NCI-H187 treated with DMSO at 0.1 percent for 48 hours (cell line): ENCODE measurements around the gene CHRNA4.

ENCODE experiments used
- DNase-seq: peaks from one replicate; lab custom pipeline; 2025; lab: John Stamatoyannopoulos, UW

CHRNA4 gene

GRCh38 chr20:63360850-63361518, at the start of gene CHRNA4:
Gene CHRNA4, minus strand, starts transcription at chr20:63361349. Its CDS starts 184 bp downstream, at chr20:63361165.
- no peak for DNase-seq

GRCh38 chr20:63409834-63410435, 48.8 kb upstream of the CHRNA4 start:
- DNase-seq = no peak

DNA sequence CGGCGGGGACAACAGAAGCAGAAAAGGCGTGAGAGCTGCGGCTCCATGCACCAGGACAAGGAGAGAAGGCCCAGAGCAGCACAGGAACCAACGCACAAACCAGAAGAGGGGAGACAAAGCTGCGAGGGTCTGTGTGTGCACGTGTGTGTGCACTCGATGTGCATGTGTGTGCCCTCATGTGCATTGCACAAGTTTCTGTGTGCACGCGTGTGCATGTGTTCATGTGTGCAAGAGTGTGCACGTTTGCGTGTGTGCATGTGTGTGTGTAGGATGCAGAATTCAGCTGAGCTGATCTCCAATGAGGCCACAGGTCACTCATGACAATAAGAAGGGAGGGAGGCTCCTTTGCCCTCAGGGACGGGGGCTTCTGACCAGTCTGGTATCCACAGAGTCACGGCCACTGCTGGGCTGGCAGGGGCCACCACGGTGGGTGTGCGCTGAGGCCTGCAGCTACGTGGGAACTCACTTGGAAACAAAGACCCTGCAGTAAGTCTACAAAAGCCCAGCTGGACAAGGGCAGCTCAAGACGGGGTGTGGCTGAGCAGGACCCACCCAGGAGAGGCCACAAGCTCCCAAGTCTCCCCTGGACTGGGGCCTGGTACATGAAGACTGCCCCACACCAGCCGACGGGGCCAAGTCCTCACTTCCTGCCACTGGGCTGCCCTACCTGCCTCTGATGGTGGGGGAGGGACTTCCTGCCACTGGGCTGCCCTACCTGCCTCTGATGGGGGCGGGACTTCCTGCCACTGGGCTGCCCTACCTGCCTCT, 48.1 kb upstream of the CHRNA4 start:
- no peak for DNase-seq

DNA sequence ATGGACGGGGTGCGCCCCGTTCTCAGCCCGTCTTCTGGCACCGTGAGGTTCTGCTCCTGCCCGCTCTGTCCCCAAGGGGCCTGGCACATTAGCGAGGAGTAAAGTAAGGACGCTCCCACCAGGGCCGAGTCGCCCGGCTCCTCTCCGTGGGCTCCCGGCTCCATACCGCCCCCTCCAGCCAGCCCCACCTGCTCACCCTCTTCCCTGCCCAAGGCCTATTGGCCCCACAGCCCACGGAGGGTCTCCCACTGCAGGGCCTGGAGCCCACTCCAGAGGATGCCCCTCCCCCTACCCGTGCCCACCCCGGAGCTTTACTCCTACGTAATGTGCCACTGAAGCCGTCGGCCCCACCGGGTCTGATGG, 47.5 kb upstream of the CHRNA4 start:
- no peak for DNase-seq

GRCh38 chr20:63407928-63408683, 47.0 kb upstream of the CHRNA4 start:
- DNase-seq = no peak

- no peak for DNase-seq
Measured at GRCh38 chr20:63406617-63407245, 45.6 kb upstream of the CHRNA4 start.

GRCh38 chr20:63406011-63406410, 44.9 kb upstream of the CHRNA4 start:
- no peak for DNase-seq

DNA sequence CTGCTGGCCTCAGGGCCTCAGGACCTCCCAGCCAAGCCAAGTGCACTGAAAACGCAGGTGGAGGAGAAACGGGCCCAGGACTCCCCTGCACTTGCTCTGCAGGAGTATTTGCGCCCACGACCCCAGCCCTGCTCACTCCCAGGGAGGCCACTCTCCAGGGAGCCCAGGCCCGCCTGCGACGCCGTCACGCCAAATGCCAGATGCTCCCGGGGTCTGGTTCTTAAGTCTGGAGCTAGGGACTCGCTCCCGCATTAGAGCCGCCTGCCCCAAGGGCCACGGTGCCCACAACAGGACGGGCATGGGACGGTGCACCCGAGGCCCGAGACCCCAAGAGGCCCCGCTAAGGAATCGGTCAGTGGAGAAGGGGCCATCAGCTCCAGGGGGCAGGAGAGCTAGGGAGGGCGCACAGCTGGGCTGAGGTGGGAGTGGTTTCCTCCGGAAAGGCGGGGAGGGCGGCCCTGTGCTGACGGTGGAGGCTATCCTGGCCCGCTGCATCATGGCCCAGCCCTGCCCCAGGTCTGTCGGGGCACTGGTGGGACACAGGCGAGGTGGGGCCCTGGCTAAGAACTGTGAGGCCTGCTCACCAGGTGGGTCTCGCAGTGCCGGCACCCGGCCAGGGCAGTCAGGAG, 44.1 kb upstream of the CHRNA4 start:
- no peak for DNase-seq

DNA sequence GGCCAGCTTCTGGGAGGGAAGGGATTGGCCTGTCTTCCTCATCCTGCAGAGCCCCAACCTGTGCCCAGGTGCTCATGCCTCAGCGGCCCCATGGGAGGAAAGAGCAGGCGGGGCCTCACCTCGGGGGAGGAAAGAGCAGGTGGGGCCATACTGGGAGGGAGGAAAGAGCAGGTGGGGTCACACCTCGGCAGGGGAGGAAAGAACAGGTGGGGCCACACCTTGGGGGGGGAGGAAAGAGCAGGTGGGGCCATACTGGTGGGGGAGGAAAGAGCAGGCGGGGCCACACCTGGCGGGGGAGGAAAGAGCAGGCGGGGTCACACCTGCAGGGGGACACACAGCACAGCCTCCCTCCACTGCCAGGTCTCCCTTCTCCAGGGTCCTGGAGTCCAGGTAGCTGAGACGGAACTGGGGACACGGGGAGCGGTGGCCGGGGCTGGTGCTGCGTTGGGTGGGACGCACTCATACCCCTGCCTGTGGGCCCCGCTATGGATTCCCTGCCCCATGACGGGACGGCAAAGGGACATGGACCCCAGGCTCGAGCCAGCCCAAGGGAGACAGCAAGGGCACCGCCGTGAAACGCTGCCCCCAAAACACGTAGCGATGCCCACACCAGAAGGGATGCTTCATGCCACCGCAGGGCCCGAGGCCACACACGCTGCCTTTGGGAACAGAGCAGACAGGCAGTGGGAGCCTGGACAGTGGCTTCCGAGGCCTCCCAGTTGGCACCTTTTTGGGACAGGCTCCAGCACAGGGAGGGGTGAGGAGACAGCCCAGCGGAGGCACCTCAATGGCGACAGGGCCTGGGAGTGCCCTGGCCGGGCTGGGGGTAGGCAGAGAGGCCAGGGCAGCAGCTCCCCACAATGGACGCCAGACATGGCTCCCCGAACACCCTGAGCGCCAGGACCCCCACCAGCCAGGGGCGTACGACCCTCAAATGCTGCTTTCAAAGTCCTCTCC, 43.3 kb upstream of the CHRNA4 start:
- peak; percentile 46 for DNase-seq

GRCh38 chr20:63403403-63404105, 42.4 kb upstream of the CHRNA4 start:
- DNase-seq = no peak

DNA sequence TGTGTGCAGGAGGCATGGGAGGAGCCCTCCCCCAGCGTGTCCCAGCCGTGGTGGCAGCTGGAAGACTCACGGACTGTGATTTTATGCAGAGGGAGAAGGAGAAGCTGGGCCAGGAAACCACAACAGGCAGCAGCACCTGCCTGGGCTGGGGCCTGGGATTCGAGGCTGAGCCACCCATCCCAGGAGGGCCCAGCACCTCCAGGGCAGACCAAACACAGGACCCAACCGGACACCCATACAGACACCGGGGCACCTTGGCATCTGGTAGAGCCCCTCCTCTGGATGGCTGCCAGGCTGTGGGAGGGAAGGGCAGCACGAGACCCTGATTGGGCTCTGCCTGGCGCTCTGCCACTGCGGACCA, 41.7 kb upstream of the CHRNA4 start:
- DNase-seq = peak; percentile 3

DNA sequence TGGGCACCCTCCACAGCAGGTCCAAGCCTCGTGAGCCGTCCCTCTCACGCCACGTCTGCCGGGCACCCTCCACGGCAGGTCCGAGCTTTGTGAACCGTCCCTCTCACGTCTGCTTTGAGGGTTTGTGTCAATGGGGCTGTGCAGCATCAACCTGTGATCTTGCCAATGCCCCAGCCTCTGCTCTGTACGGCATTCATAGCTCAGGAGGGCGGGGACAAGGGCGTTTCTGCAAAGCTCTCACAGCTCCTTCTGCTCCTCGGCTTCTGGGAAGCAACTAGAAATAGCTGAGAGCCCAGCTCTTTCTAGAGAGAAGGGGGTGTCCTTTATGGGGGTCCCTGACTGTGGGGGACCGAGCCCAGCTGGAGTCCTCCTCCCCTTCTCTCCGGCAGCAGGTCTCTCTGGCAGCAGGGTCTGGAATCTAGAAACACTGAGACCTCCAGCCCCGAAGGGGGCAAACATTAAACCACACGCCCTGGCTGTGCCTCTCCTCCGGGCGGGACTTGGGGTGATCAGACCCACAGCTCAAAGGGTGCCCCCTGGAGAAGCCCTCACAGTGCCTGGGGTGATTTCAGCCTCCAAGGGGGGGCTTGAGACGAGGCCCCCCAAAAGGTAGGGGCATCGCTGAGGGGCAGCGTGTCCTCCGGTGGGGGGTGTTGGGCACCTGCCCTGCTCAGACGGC, 41.2 kb upstream of the CHRNA4 start:
- DNase-seq = no peak

DNA sequence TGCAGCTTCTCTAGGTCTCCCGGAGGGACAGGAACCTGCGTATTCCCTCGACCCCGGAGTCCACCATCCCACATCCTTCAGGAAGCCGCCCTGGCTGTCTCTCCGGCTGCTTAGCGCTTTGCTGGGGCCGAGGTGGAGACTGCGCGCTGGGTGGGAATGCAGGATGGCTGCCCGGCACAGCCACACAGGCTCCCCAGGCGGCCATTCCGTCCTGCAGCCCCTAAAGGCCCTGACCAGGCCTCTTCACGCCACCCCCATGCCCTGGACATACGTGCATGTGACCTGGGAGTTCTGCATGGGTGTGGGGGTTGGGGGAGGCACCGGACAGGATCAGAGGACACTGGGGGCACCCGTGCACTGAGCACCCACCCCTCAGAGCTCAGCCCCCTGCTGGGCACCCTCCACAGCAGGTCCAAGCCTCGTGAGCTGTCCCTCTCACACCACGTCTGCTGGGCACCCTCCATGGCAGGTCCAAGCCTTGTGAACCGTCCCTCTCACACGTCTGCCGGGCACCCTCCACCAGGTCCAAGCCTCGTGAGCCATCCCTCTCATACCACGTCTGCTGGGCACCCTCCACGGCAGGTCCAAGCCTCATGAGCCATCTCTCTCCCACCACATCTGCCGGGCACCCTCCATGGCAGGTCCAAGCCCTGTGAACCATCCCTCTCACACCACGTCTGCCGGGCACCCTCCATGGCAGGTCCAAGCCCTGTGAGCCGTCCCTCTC, 40.4 kb upstream of the CHRNA4 start:
- no peak for DNase-seq

- DNase-seq = no peak
Measured at GRCh38 chr20:63400486-63401210, 39.5 kb upstream of the CHRNA4 start.

DNA sequence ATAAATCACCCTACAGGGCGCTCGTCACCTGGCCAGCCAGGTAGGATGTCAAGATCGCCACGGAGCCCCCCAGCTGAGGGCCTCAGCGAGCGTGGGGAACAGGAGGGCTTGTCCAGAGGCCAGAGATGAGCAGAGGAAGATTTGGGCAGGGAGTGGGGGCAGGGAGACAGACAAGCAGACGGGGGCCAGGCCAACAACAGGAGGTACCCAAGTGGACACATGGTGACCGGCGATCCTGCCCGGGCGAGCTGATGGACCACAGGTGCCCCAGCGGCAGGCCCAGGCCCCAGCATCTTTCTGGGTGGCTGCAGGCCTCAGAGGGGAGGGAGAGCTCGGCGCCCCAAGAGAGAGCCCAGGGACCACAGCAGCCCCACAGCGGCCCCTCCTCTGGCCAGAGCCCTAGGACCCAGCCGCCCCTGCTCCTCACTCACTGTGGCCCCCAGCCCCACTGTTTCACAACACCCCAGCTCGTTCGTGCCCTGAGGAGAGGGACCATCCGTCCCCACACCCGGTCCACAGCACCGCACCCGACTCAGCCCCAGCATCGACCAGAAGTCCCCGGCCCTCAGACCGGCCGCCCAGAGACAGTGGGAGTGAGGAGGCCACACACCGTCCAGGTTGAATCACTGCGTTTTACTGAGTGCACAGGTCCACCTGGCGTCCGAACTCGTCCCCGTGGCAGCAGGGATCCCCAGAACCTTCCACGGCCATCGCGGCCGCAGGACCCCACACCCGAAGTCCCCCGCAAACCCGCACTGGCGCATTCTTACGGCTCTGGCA, 38.6 kb upstream of the CHRNA4 start:
- DNase-seq = no peak

- no peak for DNase-seq
Measured at GRCh38 chr20:63398744-63399514, 37.8 kb upstream of the CHRNA4 start.
